SU-DHL-6 (cell line): ENCODE data around the gene MARK1.

Source experiments
- EZH2phosphoT487 ChIP-seq: fragments of 200-600 bp; sonication (generic), shearing (Covaris generic); conservative IDR thresholded peaks from 2 replicates; pipeline ENCODE4 v1.6.1; 2018; ENCODE audit warnings: mild to moderate bottlenecking, antibody characterized with exemption, low read length, moderate library complexity, mixed read lengths
- TF ChIP-seq, protein P1 (sequence below): fragments of 200-600 bp; sonication (generic); IDR thresholded peaks from one replicate; pipeline ENCODE4 v1.5.1; 2017; ENCODE audit warnings: antibody characterized with exemption, mild to moderate bottlenecking, low read length, moderate library complexity; ENCODE audit not compliant: insufficient read depth, poor library complexity, severe bottlenecking

DNA sequence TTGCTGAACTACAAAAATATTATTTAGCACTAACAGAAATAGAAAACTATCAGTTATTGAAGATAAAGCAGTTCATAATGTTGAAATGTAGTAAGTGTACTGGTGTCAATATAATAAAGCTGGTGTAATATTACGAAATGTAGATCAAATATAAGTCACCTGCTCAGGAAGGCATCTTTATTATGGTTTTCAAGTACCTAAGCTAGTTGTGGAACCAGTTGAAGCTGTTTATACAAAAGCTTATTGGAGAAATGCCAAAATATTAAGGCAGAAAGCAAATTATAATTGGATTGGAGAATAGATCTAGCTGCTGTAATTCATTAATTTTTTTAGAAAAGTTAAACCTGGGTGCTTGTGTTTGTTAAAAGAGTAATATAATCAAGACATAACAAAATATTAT is 6.2 kb upstream of the MARK1 start:
- TF ChIP-seq, protein P1, sequence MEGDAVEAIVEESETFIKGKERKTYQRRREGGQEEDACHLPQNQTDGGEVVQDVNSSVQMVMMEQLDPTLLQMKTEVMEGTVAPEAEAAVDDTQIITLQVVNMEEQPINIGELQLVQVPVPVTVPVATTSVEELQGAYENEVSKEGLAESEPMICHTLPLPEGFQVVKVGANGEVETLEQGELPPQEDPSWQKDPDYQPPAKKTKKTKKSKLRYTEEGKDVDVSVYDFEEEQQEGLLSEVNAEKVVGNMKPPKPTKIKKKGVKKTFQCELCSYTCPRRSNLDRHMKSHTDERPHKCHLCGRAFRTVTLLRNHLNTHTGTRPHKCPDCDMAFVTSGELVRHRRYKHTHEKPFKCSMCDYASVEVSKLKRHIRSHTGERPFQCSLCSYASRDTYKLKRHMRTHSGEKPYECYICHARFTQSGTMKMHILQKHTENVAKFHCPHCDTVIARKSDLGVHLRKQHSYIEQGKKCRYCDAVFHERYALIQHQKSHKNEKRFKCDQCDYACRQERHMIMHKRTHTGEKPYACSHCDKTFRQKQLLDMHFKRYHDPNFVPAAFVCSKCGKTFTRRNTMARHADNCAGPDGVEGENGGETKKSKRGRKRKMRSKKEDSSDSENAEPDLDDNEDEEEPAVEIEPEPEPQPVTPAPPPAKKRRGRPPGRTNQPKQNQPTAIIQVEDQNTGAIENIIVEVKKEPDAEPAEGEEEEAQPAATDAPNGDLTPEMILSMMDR: no peak
- no peak for TF ChIP-seq EZH2phosphoT487
